HG03280 (cell line): ENCODE results near the gene IGLL5.
A peak's percentile ranks its signal among the peaks of the same experiment; 100 is the strongest.

ENCODE experiments used
- ATAC-seq: cut with Tn5 transposase; IDR thresholded peaks from one replicate; pipeline ENCODE4 v1.9.1; 2021; ENCODE audit warnings: mild to moderate bottlenecking, moderate library complexity; ENCODE audit not compliant: unreplicated experiment

The IGLL5 gene

GRCh38 chr22:22883090-22883727, 4.4 kb upstream of the IGLL5 start:
- ATAC-seq = no peak

GRCh38 chr22:22884010-22884887, 3.4 kb upstream of the IGLL5 start:
- peak; percentile 46 for ATAC-seq

- ATAC-seq = peak; percentile 49
These were observed 2.5 kb upstream of the IGLL5 start for GRCh38 chr22:22884888-22885840.

- no peak for ATAC-seq
These were observed 1.1 kb upstream of the IGLL5 start for GRCh38 chr22:22886546-22886945.

GRCh38 chr22:22888571-22889353, 1.1 kb downstream of the IGLL5 start:
- no peak for ATAC-seq

- ATAC-seq = no peak
These were observed 2.5 kb downstream of the IGLL5 start for GRCh38 chr22:22890085-22890484.

- no peak for ATAC-seq
These were observed 3.6 kb downstream of the IGLL5 start for GRCh38 chr22:22891139-22891621.

GRCh38 chr22:22892096-22893052, 4.8 kb downstream of the IGLL5 start:
- ATAC-seq = no peak

- no peak for ATAC-seq
These were observed 5.6 kb downstream of the IGLL5 start for GRCh38 chr22:22893077-22893805.

- no peak for ATAC-seq
These were observed 6.5 kb downstream of the IGLL5 start for GRCh38 chr22:22893891-22894739.

- no peak for ATAC-seq
These were observed 7.4 kb downstream of the IGLL5 start for GRCh38 chr22:22894740-22895731.

GRCh38 chr22:22895776-22896445, 8.3 kb downstream of the IGLL5 start:
- ATAC-seq = no peak

- ATAC-seq = no peak
These were observed 9.0 kb downstream of the IGLL5 start for GRCh38 chr22:22896601-22897000.

GRCh38 chr22:22897091-22897490, 9.5 kb downstream of the IGLL5 start:
- no peak for ATAC-seq

GRCh38 chr22:22897947-22898346, 10.3 kb downstream of the IGLL5 start:
- no peak for ATAC-seq
